HG02885 (cell line): ENCODE results near the gene SLC25A53.

ENCODE experiments used
- ATAC-seq: cut with Tn5 transposase; IDR thresholded peaks from one replicate; pipeline ENCODE4 v1.9.1; 2021; ENCODE audit warnings: mild to moderate bottlenecking; ENCODE audit not compliant: unreplicated experiment, poor library complexity

SLC25A53 gene, protein sequence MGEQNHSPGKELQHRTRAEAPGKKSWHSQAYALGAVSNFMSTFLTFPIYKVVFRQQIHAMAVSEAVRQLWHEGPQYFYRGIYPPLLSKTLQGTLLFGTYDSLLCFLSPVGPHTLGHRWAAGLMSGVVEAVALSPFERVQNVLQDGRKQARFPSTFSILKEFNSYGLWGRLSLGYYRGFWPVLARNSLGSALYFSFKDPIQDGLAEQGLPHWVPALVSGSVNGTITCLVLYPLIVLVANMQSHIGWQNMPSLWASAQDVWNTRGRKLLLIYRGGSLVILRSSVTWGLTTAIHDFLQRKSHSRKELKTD

DNA sequence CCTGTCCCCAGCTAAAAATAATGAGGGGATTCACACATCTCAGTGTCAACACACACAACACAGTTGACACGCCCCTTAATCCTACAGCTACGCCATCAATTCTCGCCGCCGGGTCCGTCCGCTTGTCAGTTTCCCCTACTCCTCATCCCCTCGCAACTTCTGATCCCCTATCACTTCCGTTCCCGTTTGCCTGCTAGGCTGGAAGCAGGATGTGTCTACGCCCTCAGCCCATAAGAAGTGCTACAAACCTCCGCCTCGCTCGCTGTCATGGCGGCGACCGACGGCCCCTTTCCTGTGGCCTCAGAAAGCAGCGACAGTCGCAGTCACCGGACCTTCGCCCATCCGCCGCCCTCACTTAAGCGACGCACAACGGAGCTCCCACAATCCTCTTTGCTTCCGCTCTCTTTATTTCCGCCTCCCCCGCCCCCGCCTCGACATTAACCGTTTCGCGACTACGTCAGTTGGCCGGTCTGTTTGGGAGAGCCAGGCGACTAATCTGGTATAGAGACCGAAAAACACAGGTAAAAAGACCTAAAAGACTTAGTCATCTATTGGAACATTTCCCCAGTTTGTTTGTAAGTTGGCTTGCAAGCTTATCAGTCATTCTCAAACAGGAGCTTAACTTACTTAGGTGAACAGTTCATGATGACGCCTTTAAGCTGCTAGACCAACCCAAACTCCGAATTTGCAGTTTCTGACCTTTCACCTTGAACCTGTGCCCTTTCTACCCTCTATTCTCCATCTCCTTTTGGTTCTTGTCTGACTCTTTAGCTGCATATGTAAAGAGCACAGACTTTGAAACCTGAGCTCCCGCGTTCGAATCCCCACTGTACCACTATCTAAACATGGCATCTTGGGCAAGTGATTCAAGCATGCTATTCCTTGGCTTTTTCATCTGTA, at the start of gene SLC25A53:
Gene SLC25A53 (minus strand): TSS at position 380 of the 900 bp plus-strand sequence. CDS start 51,752 bp downstream, outside the sequence.
- peak; percentile 93 for ATAC-seq

DNA sequence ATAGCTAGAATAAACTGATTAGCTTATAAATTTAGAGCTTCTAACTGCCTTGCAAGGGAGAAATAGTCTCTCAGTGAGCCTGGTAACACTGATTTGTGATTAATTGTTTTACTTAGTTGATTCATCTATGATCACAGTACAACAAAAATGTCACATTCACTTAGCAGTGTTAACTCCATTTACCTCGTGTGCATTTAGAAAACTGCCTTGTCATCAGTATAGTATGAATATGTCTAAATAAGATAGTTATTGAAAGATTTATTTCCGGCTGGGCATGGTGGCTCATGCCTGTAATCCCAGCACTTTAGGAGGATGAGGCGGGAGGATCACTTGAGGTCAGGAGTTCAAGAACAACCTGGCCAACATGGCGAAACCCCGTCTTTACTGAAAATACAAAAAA, 48.7 kb upstream of the SLC25A53 start:
- no peak for ATAC-seq

DNA sequence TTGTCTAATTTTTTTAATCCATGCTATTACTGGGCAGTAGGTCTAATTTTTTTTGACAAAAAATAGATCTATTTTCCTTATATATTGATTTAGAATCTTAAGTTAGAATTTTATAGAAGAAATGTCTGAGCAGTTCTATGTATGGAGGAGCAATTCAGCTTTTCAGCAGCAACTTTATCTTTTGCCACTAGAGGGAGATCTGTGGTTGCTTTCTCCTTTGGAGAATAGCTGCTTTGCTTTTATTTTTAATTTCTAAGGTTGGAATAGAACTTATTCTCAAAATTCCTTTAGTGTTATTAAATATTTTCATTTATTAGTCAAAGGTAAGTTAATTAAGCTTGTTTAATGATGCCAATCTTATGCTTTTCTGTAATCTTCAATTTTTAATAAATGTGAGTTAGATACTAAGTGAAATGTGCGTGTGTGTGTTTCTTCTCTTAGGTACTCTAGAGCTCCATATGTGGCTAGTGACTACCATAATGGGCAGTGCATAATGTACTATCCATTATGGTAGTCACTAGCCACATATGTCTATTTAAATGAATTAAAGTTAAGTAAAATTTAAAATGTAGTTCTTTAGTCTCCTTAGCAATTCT, 38.8 kb upstream of the SLC25A53 start:
- peak; percentile 82 for ATAC-seq

DNA sequence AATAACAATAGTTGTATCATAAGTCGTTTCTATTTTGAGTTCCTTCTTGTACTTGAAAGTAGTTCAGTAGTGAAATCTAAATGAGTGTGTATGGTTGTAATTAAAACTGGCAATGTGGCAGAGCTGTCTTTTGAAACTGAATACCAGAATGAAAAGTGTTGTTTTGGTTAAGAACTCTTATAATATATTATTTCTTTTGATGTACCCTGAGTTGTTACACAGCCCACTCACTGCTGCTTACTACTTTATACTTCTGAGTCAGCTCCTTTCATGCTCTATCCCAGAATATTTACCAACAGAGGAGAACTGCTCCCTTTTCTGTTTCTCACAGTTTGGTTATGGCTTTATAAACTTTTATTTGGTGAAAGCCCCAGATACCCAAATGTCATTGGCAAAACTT, 38.2 kb upstream of the SLC25A53 start:
- peak; percentile 38 for ATAC-seq

DNA sequence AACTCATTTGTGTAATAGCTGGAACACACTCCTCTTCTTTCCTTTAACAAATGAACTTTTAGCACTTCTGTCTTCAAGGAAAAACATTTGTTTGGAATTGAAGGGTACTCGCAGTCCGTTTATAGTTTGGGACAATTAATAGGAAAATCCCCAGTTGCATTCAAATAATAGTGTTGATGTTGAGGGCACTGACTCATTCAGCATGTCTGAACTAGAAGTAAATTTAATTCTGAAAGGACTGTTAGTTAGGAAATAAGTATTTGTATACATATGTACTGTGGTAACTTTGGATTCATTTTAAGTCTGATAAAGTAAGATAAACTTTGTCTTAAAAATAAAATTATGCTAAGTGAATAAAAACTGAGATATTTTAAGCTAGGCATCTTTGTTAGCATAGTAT, 36.7 kb upstream of the SLC25A53 start:
- ATAC-seq = no peak

DNA sequence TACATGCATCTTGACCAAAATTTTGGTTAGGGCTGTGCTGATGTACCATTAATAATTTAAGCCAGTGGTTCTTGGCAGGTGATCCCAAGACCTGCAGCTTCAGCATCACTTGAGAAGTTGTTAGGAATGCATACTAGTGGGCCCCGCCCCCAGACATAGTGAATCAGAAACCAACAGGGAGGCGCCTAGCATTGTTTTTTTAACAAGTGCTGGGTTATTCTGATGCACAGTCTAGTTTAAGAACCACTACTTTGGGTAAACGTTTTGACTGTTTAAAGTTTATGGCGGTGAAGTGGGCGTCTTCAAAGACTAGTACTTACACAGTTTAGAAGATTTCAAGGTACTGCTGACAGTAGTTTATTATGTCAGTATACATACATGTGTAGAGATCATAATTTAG, 33.0 kb upstream of the SLC25A53 start:
- no peak for ATAC-seq

DNA sequence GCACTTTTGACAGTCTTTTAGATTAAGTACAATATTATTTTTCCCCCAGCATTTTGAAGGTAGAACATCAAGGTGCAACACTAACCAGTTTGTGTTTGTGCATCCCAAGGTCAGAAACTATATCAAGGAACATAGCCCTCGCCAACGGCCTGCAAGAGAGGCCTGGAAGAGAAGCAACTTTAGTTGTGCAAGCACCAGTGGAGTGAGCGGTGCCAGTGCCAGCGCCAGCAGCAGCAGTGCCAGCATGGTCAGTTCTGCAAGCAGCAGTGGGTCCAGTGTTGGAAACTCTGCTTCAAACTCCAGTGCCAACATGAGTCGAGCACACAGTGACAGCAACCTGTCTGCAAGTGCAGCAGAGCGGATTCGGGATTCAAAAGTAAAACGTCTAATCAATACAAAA, 31.1 kb upstream of the SLC25A53 start:
- no peak for ATAC-seq

DNA sequence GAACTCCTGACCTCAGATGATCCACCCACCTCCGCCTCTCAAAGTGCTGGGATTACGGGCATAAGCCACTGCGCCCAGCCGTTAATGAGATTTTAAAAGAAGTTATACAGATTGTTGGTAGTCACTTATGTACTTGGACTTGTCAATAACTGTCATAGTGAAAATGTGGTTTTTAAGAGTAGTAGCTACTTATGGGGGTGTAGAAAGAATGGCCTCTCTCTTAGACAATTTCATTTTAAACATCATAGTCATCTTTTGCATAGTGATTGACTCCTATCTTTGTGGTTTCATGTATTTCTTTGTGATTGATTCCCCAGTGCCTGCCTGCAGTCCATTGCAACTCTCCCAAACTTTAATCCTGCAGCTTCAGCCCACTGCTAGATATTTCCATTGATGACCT, 26.9 kb upstream of the SLC25A53 start:
- peak; percentile 71 for ATAC-seq

DNA sequence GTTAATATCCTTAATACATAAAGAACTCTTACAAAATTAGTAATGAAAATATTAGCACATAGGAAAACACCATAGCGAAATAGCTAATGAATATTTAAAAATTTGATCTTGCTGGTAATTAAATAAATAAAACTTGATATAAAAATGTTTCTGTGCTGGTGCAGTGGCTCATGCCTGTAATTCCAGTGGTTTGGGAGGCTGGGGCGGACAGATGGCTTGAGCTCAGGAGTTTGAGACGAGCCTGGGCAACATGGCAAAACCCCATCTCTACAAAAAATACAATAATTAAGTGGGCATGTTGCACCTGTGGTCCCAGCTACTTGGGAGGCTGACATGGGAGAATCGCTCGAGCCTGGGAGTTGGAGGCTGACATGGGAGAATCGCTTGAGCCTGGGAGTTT, 17.0 kb upstream of the SLC25A53 start:
- ATAC-seq = no peak

DNA sequence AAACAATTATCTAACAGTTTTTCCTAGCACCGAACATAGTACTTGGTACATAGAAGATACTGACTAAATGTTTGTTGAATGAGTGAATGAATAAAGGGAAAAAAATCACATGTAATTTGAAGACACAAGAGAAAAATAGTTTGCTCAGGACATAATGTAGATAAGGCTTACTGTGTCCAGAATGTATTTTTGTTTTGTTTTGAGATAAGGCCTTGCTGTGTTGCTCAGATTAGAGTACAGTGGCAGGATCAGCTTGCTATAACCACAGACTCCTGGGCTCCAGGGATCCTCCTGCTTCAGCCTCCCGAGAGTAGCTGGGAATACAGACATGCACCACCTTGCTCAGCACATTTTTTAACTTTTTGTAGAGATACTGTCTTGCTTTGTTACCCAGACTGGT, 16.0 kb upstream of the SLC25A53 start:
- ATAC-seq = no peak

DNA sequence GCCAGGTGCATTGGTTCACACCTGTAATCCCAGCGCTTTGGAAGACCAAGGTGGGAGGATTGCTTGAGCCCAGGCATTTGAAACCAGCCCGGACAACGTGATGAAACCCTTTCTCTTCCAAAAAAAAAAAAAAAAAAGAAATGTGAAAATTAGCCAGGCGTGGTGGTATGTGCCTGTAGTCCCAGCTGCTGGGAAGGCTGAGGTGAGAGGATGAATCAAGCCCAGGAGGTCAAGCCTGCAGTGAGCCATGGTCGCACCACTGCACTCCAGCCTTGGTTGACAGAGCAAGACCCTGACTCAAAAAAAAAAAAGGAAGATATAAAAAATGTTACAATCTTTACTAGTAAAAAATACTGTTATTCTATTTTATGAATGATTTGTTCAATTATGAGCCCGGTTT, 15.3 kb upstream of the SLC25A53 start:
- ATAC-seq = no peak

DNA sequence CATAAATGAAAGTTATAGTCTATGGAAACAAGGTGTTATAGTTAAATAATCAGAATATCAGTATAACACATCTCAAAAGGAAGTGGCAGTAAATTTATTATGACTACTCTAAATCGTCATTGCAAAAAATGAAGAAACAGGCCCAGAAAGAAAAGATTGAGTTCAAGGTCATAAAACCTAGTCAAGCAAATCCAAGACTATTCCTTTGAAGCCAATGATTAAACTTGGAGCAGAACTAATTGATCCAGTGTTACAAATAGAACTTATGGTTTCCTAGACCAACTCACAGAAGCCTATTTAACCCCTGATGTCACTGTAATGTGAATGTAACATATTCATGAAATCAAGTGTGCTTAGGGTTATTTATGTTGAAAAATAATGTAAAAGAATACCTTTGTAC, 11.3 kb upstream of the SLC25A53 start:
- ATAC-seq = no peak

DNA sequence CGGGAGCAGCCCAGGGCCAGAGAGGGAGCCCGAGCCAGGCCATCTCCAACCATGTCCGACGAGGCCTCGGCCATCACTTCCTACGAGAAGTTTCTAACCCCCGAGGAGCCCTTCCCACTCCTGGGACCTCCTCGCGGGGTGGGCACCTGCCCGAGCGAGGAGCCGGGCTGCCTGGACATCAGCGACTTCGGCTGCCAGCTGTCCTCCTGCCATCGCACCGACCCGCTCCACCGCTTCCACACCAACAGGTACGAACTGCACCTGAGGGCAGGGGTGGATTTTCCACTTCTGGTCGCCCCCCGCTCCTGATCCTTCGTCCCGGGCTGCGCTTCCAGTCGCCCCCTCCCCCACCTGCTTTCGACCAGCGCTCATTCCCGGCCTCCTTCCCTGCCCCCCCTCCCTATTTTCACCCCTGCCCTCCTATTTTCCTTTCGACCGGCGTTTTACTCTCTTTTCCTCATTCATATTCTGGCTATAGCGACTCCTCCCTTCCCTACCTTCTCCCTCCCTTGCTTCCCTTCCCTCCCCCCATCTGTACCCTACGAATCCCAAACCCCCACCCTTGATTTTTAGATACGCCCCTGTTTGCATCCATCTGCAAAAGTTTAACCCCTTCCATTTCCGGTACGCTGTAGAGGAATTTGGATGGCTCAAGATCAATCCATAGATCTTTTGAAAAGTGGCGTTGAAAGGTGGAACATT, 10.1 kb upstream of the SLC25A53 start:
- no peak for ATAC-seq

DNA sequence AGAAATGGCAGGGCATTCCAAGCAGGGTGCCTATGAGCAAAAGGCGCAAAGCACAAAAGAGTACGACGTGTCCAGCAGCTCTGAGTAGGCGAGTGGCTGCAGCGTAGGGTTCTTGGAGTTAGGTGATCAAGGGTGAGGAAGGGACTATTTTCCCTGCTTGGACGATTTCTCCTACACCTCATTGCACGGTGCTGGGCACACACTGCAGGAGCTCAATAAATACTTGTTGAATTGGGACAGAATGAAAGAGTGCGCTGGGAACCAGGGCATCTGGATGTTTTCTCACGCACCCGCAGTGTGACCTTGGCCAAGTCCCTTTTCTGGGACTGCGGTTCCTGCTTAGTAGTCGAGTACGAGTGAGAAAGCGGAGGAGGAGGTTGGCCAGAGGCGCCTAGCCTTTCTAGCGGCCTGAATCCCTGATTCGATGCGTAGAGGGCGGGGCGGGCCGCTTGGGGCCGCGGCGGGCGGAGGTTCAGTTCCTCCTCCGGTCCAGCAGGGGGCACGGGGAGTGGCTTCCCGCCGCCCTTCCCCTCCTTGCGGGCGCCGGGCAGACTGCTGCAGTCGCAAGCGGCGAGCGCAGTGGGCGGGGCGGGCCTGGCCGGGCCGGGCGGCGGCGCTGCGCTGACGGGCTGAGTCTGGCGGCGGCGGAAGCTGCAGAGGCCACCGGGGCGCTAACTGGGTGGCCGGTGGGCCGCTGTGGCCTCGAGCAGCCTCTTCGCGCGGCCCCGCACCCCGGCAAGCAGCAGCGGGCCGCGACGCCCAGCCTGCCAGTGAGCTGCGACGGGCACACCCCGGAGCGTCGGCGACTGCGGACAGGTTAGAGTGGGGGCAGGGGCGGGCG, 9.3 kb upstream of the SLC25A53 start, which contains the start of gene FAM199X:
Gene FAM199X (plus strand): TSS at position 560 of the 841 bp plus-strand sequence. CDS start 333 bp downstream, outside the sequence.
- peak; percentile 96 for ATAC-seq

DNA sequence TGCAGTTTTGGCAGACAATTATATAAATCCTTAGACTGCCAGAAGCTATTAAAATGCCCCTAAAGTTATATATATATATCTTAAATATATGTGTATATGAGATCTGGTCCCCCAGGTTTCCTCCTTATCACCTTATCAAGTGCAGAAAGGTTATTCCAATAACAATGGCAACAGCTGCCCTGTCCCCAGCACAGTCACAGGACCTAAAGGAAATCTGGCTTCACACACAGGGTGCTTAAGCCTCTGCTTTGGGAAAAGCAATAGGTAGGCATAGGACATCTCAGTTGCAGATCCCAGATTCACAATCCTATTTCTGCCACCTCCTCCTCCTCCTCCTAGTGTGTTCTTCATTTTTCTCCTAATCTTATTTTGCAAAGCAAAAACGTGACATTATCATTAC, 5.8 kb downstream of the SLC25A53 start:
- no peak for ATAC-seq

DNA sequence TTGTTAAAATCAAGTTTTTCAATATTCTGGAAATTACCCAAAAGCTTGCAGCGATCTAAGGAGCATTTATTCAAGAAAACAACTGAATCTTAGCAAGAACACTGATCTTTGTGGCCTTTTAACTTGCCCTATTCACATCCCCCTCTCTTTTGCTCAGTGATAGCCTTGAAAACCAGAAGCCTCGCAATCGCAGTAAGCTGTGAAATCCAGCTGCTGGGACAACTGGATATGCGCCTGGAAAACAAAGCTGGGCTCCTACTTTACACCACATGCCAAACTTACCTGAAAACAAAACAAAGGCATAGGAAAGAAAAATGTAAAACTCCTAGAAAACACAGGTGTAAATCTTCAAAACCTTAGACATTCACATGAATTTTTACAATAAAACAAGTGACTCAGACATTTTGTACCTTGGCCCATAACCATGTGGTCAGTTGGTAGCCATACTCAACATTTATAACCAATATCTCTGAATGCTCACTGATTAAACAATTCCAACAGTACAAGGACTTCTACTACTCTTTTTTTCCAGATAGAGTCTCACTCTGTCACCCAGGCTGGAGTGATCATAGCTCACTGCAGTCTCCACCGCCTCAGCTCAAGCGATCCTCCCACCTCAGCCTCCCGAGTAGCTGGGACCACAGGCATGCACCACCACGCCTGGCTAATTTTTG, 15.6 kb downstream of the SLC25A53 start:
- no peak for ATAC-seq

DNA sequence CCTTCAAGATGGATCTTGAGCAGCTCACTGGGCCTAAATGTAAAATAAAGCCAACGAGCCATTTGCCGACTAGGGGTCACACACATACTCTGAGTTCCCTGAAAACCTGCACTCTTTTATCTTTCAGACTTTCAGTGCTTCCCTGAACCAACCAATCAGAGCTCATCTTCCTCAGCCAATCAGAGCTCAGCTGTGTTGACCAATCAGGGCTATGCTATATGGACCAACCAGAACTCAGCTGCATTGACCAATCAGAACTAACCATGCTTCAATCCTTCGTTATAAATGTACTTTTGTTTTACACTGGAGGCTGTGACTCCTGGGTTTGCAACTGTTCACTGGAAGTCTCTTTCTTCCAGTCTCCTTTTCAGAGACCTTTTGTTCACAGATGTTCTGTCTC, 19.3 kb downstream of the SLC25A53 start:
- no peak for ATAC-seq

DNA sequence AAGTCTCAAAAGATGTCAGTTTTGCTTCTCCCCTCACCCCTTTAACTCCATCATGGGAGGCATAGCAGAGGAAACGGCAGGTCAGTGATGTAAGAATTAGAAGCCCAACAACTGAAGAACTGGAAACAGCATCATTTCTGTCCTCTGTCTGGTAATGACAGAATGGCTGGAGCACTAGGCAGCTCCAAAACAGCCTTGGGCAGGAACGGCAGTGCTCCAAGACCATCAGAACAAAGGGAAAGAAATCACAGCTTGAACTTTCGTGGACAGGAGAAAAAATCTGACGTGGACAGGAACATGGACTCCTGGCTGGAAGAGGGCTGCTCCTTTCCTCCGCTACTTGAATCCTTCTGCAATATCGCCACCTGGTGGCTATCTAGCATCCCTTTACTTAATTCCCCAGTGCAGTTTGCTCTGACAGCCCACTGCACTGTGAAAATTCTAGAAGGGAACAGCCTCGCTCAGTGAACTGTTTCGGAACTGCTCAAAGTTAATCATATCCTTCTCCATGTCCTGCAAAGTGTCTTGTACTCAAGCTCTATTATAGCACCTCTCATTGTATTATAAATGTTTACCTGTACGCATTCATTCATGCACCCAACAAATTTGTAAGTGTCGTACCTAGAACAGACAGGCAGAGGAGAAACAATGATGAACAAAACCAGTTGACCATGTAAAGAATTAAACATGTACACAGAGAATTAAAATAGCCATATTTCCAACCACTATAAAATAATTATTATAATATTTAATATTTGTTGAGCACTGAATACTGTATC, 20.4 kb downstream of the SLC25A53 start:
- peak; percentile 90 for ATAC-seq
